GM18517 (cell line): ENCODE measurements around the gene PRIM1.
A peak's percentile ranks its signal among the peaks of the same experiment; 100 is the strongest.
"Not testable (repeated sequence)": the region's sequence is repeated elsewhere in the genome, so short reads cannot be mapped to it uniquely, and the experiment has no call there.

ENCODE experiments used
- ATAC-seq: cut with Tn5 transposase; IDR thresholded peaks from one replicate; pipeline ENCODE4 v1.9.1; 2021; ENCODE audit warnings: mild to moderate bottlenecking, moderate library complexity; ENCODE audit not compliant: unreplicated experiment

PRIM1 gene

DNA sequence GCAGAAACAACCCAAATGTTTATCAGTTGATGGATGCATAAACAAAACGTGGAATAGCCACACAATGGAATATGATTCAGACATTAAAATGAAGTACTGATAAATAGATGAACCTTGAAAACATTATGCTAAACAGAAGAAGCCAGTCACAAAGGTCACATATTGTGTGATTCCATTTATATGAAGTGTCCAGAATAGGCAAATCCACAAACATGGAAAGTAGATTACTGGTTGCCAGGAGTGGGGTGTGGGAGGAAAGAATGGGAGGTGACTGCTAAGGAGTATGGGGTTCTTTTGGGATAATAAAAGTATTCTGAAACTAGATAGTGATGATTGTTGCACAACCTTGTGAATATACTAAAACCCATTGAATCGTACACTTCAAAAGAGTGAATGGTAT is 9.7 kb upstream of the PRIM1 start:
- ATAC-seq = no peak

DNA sequence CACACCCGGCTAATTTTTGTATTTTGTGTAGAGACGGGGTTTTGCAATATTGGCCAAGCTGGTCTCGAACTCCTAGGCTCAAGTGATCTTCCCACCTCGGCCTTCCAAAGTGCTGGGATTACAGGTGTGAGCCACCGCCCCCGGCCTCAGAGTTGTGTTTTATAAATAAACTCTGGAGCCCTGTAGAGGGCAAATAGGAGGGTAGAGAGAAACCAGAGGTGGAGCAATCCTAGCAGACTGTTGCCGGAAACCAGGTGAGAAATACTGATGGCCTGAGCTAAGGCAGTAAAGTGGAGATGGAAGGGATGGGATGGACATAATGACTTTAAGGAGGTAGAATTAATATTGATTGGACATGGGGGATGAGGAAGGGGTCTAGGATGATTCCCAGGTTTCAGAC is 8.3 kb upstream of the PRIM1 start:
- no peak for ATAC-seq

DNA sequence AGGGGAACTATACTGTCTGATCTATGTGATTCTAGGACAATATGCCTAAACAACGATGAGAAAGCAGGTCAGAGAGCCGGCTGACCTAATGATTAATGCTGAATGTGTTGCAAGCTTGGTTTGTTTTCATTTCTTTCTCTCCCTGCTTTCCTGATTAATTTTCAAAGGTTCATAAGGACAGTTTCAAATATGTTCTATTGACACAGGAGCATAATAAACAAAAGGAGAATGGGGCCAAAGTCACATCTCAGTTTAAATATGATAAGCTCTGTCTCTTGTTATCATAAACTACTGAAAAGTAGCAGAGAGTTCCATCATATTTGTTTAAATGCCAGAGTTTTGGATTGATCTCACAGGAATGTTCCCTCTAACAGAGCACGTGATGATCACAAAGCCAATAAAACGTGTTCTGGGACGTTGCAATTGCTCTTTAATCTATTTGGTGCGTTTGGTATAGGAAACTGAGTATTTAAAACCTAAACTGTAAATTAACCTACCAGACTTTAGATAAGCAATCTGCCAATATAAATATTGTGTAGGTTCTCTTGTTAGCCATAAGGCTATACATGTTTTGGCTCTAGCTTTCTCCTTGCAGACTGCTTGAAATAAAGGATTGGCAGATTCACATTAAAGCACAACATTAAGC is 7.3 kb upstream of the PRIM1 start:
- ATAC-seq = no peak

DNA sequence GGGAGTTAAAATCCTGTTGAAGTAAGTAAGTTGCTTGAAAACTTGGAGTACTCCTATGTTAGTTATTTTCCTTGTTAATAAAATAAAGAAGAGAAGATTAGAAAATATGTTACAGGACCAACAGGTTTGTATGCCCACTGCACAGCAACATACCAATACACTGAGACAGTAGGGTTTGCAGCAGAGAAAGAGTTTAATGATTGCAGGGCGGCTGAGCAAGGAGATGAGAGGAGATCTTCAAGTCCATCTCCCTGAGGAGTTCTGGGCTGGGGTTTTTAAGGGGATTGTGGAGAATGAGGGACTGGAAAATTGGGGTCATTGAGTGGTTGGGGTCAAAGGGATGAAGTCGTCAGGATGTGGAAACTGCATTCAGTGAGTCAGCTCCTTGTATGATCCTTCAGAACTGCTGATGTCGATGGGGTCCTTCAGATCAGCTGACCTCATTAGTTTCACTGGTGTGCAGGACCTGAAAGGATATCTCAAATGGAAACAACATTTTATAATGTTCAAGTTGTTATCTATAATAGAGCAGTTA is 6.7 kb upstream of the PRIM1 start:
- no peak for ATAC-seq

DNA sequence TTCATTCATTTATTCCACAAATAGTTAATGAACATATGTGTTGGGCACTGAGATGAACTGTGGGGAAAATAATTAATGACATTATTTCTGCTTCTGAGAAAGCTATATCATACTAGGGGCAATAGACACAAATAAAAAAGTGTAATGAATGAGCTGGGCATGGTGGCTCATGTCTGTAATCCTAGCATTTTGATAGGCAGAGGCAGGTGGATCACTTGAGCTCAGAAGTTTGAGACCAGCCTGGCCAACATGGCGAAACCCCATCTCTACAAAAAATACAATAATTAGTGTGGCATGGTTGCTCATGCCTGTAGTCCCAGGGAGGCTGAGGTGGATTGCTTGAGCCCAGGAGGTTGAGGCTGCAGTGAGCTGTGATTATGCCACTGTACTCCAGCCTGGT is 5.8 kb upstream of the PRIM1 start:
- ATAC-seq = not testable (repeated sequence)

DNA sequence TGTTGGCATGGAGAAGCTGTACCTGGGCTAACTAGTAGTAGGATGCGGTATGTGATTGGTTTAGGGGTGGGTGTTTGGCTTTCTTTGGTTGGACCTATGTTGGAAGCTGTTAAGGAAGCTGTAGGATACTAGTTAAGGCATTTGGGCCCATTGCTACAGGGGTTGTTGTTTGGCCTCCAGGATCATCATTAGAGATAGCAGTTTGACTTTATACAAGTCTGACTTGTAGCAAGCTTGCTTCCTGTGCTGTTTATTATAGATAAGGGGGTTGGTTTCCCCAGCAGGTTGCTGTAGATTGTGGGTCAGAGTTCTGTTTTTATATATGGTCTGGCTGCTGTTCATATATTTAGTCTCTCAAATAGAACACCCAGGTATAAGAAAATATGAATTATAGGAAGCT is 1.4 kb upstream of the PRIM1 start:
- no peak for ATAC-seq

DNA sequence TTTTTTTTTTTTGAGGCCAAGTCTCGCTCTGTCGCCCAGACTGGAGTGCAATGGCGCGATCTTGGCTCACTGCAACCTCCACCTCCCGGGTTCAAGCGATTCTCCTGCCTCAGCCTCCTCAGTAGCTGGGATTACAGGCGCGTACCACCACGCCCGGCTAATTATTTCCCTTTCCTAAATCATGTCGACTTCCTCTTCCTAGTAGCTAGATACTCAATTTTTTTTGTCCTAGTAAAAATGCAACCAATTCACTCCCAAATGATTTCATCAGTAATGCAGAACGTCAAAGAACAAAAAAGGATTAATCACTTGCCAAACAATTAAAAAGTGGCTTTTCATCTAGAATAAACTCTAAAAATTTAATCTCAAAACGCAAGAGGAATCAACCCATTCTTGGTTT is 1.5 kb downstream of the PRIM1 start:
- ATAC-seq = not testable (repeated sequence)

DNA sequence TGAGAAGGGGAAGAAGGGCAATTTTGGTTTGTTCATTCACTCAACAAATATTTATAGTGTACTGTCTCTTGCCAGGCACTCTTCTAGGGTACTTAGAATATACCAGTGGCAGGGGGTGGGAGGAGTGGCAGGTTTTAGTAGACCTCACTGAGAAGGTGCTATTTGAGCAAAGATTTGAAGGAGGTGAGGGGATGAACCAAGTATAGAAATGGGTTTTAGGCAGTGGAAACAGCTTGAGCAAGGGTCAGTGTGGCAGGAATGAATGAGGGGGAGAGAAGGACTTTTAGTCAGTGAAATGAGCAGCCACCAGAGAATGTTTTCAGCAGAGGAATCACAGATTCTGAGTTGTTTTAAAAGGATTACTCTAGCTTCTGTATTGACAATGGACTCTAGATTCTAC is 2.3 kb downstream of the PRIM1 start:
- ATAC-seq = no peak

DNA sequence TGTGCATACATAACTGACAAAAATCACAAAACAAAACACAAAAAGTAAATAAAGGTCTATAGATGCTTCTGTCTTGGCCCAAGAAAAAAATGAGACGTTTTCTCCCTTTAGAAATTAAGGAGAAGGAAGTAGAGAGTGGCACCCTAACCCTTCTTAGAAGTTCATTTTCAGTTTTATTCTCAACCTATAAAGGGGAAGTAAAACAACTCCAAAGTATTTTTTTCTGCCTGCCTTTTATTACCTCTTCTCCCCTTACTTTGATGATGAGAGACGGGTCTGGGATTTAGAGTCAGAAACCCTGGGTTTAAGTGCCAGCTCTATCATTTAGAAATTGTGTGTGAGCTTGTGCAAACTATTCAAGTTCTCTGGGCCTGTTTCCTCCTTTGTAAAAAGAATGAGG is 2.8 kb downstream of the PRIM1 start:
- ATAC-seq = no peak

DNA sequence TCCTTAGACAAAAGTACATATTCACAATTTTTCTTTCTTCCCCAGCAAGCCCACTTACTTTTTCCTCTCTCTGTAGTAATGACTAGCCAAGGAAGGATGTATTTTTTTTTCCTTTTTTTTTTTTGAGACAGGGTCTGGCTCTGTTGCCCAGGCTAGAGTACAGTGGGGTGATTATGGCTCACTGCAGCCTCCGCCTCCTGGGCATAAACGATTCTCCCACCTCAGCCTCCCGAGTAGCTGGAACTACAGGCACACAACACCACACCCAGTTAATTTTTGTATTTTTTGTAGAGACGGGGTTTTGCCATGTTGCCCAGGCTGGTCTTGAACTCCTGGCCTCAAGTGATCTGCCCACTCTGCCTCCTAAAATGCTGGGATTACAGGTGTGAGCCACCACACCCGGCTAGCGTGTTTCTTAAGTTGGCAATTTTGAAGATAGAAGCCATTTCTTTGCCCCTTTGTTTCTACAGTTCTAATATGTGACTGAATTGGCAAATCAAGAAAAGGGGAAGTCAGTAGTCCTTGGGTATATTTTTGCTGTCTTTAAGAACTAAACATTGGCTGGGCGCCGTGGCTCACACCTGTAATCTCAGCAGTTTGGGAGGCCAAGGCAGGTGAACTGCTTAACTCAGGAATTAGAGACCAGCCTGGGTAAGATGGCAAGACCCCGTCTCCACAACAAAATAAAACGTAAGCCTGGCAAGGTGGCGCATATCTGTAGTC is 23.8 kb downstream of the PRIM1 start:
- ATAC-seq = no peak

DNA sequence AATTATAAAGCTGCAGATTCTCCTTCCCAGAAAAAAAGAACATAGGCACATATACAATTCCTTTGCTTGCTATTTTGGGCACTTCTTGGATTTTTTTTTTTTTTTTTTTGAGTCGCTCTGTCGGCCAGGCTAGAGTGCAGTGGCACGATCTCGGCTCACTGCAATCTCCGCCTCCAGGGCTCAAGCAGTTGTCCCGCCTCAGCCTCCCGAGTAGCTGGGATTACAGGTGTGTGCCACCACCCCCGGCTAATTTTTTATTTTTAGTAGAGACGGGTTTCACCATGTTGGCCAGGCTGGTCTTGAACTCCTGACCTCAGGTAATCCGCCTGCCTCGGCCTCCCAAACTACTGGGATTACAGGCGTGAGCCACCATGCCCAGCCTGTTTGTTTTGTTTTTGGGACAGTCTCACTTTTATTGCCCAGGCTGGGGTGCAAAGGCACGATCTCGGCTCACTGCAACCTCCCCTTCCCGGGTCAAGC is 25.9 kb downstream of the PRIM1 start:
- ATAC-seq = not testable (repeated sequence)

DNA sequence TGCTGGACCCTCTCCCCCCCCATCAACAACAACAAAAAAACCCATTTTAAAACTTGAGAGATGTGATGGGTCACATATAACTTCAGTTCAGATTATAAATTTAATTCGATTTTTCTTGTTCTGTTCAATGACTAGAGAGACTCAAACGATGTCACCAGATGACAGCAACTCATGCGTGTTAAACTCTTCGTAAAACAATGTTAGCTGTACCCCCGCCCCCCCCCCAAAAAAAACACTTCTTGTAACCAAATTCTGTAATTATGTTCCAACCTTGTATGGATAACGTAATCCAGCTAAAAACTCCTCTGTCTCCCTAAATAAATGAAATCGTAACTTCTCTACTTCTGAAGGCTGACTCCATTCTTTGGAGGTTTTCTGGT is 26.4 kb downstream of the PRIM1 start:
- no peak for ATAC-seq

DNA sequence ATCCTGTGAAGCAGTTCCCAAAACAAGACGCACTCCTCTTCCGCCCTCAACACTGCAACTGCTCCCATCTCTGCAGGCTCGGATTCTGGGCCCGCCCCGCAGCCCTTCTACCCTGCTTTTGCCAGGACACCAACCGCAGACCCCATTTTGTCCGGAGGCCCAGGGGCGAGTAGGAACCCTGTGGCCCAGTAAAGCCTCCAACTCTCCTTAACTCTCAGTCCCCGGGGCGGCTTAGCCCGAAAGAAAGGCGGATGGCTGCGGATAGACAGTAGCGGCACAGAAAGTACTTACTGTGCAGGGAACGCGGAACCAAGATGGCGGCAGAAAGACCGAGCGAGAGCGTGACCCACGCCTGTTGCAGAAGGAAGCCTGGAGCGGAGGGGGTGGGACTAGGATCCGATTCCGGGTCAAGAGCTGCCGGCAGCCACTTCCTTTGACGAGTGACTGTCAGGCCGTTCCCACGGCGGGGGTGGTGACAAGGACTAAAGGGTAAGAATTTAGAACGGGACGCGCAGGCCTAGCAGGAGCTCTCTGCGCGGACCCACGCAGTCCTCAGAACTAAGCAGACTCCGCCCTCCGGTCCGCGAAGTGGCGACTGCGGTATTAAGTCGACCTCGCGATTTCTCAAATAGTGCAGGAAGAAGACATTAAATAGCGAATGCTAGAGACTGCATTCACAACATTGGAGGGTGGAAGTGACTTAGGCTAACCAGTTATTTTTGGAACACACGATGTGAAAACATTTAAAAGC is 27.0 kb downstream of the PRIM1 start, which contains the start of gene NACA:
Gene NACA, minus strand, starts transcription at position 328 of the 751 bp plus-strand sequence. CDS start 778 bp downstream, outside the sequence.
- peak; percentile 86 for ATAC-seq

DNA sequence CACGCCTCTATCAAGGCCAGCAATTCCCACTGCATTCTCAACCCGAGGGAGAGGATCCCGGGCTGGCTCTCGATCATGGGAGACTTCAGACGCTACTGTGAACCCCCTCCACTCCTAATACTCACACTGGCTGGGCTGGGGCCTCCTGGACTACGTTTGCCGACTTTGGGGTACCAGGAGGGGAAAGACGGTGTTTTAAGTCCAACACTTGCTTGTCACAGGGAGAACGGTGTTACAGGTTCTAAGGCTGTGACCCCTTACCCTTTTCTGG is 27.5 kb downstream of the PRIM1 start:
- ATAC-seq = no peak

DNA sequence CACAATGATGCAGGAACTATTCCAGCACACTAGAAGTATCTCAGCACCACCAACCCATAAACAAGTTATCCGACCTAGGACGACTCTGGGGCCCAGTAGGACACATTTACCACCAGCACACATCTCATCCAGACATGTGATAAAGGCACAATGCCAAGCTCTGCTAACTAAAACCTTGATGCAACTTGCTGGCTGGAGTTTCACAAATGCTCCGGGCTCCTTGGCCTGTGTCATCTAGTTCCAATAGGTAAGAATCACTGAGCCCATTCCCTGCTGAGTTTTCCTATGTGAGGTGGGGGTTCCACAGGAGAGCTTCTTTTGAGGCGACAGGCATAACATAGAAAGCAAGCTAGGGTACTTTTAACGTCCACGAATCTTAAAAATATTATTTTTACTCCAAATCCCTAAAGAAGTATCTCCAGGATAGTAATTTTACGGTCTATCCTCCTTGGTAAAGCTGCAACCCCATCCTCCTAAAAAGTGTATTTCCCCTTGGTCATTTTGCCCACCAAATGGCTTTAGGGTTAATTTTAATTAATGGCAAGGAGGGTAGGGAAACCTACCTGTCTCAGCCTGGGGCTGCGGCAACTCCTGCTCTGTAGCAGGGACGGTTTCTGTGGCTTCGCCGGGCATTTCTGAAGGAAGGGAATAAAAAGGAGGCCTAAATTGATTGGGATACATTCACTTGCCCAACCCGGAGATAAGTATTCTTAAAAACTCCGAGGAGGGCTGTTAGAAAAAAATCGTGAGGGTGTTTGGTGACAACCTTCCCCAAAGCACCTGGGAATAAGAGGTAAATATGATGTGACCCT is 28.0 kb downstream of the PRIM1 start:
- ATAC-seq = no peak

DNA sequence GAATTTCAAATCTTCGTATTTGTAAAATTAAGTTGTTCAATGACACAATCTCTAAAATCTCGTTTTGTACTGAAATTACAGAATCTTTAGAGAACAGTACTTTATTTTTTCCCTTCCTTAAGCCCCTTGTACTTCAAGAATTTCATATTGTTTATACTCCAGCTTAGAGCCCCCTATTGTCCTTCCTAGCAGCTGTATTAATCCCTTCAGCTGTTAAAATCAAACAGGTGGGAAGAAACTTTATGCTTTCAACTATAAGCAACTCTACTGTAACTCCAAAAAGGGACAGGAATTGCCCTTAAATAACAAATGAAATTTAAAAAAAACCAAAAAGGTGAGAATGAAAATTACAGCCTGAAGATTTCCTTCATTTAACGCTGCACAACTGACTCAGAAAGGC is 28.8 kb downstream of the PRIM1 start:
- ATAC-seq = no peak

DNA sequence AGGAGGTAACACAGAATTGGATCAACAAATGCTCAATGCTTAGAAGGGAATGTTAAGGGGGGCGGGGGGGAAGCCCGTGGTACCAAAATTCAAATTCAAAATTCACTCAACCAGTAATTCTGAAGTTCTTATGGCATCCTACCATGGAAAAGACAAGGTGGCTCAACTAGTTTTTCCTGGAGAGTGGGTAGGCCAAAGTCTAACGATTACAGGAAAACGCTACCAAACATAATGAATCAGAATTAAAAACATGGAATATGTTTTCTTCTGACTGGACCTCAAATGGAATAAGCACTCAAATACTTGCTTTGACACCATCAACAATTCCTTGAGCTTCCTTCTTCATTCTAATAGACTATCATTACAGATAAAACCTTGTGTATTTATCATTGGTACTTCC is 29.3 kb downstream of the PRIM1 start:
- ATAC-seq = no peak

DNA sequence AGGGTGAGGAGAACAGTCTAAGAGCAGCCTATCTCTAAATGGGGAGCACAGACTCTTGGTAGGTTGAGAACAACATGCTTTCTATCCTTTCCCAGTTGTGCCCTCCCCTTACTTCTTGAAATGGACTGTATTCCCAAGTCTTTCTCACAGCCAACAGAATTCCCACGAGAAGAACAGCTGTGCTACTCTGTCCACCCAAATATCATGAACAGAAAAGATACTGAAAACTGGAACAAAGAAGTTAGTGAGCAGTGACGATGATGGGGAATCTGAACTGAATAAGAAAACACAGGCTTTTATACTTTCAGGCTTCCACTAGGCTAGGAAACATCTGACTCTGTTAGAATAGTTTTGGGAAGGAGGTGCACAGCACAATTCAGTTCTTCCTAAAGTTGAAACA is 30.4 kb downstream of the PRIM1 start:
- no peak for ATAC-seq

DNA sequence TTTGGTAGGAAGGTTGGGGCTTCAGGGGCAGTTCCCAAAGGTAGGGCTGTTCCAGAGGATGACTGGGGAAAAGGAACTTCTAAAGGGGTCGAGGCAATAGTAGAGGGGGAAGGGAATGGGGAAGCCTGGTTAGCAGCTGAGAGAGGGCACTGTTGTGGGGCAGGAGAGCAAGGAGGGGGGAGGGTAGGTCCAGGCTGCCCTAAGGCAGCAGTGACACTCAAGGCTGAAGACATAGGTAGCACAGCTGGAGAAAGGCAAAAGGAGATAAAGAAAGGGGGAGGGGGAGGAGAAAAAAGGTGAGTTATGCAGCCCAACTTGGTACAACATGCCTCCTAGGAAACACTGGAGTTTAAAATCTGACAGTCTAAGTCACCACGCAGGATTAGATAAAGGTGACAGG is 30.9 kb downstream of the PRIM1 start:
- ATAC-seq = no peak

DNA sequence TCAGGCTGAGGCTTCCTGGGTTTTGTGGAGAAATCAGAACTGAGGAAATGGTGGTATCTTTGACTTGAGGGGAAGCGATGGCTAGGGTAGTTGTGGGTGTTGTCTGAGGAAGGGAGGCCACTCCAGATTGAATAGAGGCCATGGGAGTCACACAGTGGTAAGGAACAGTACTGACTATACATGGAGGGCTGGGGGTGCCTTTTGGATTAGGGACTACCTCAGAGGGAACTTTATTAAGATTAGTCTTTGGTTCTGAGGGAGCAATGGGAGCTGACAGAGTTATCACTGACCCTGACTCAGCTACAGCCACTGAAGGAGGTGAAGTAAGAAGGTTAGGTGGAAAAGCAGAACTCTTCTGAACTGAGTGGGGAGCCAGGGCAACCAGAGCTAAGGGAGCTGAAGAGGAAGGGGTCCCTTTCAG is 31.4 kb downstream of the PRIM1 start:
- ATAC-seq = no peak

DNA sequence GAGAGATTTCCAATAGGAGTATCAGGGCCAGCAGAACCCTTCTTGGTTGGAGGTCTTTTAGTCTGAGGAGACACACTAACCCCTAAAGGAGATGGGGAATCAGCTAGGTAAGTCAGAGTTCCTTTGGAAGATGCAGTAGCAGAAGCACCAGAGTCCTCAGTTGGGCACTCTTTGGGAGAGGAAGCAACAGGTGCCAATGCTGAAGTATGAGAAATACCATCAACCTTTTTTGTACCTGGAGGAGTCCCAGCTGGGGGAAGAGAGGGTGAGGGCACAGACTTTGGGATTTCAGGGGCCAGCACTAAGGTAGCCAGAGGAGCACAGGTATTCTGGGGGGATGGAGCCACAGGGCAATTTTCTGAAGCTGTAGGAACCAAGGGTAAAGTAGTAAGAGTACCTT is 33.1 kb downstream of the PRIM1 start:
- ATAC-seq = no peak
